Measurements from ENCODE around the gene TRIM50. TPM values are rescaled to one million over a fixed set of nuclear protein-coding genes. Genes with fewer than 3 reads are reported as not detected.

TRIM50 gene
- total and polyA plus RNA-seq, 3 experiments from 2014 or later = not detected

- peak overlapping the region in 1 of 8 donors; percentile 40 for H3K27ac Mint-ChIP-seq
- no peaks in the 10 kb centered on the region for H3K4me1 Mint-ChIP-seq
- Histone ChIP-seq H3K9me3 (ENCODE audit: low read length) (no peaks in the 10 kb centered on the region), H3K4me3 (ENCODE audit: low read length) (no peak overlapping the region), H3K4me1 (ENCODE audit: insufficient read depth, low read length) (no peaks in the 10 kb centered on the region), H3K27ac (ENCODE audit: low read depth, low read length) (no peak overlapping the region), H3K27me3 (ENCODE audit: insufficient read depth, low read length, poor library complexity, severe bottlenecking) (no peaks in the 10 kb centered on the region), H3K36me3 (ENCODE audit: insufficient read depth, low read length) (no peaks in the 10 kb centered on the region)
- H3K4me3 Mint-ChIP-seq = no peak overlapping the region
- no peaks in the 10 kb centered on the region for H3K9me3 Mint-ChIP-seq
- POLR2A ChIA-PET = no interaction called here
- DNase-seq = no peak
- no peaks in the 10 kb centered on the region for H3K36me3 Mint-ChIP-seq
- CTCF ChIA-PET = no interaction called here
- H3K27me3 Mint-ChIP-seq = peaks cover 4 to 5% of the 10 kb centered on the region in 2 donors
Measured at GRCh38 chr7:73354196-73354595, 26.3 kb upstream of the TRIM50 start.

- Histone ChIP-seq H3K9me3 (ENCODE audit: low read length) (no peaks in the 10 kb centered on the region), H3K27me3 (ENCODE audit: insufficient read depth, low read length, poor library complexity, severe bottlenecking) (no peaks in the 10 kb centered on the region), H3K4me3 (ENCODE audit: low read length) (no peak overlapping the region), H3K4me1 (ENCODE audit: insufficient read depth, low read length) (no peaks in the 10 kb centered on the region), H3K27ac (ENCODE audit: low read depth, low read length) (no peak overlapping the region), H3K36me3 (ENCODE audit: insufficient read depth, low read length) (no peaks in the 10 kb centered on the region)
- H3K4me3 Mint-ChIP-seq = no peak overlapping the region
- no peaks in the 10 kb centered on the region for H3K4me1 Mint-ChIP-seq
- DNase-seq = no peak
- H3K9me3 Mint-ChIP-seq = no peaks in the 10 kb centered on the region
- no peaks in the 10 kb centered on the region for H3K36me3 Mint-ChIP-seq
- peak overlapping the region in 1 of 8 donors; percentile 51 for H3K27ac Mint-ChIP-seq
- H3K27me3 Mint-ChIP-seq = peaks cover 3% of the 10 kb centered on the region in 2 donors
- CTCF ChIA-PET = no interaction called here
- POLR2A ChIA-PET = no interaction called here
Measured at GRCh38 chr7:73353243-73353642, 25.4 kb upstream of the TRIM50 start.

- no peaks in the 10 kb centered on the region for H3K9me3 ChIP-seq (ENCODE audit: low read length)
- H3K4me1 ChIP-seq (ENCODE audit: insufficient read depth, low read length) = no peaks in the 10 kb centered on the region
- ChIA-PET CTCF (no interaction called here), POLR2A (no interaction called here)
- H3K27ac ChIP-seq (ENCODE audit: low read depth, low read length) = no peak overlapping the region
- Mint-ChIP-seq H3K4me1 (no peaks in the 10 kb centered on the region), H3K36me3 (no peaks in the 10 kb centered on the region), H3K27ac (peak overlapping the region in 1 of 8 donors; percentile 51), H3K9me3 (no peaks in the 10 kb centered on the region), H3K27me3 (peaks cover 0 to 3% of the 10 kb centered on the region in 2 donors), H3K4me3 (no peak overlapping the region)
- H3K27me3 ChIP-seq (ENCODE audit: insufficient read depth, low read length, poor library complexity, severe bottlenecking) = no peaks in the 10 kb centered on the region
- H3K4me3 ChIP-seq (ENCODE audit: low read length) = no peak overlapping the region
- DNase-seq = no peak
- H3K36me3 ChIP-seq (ENCODE audit: insufficient read depth, low read length) = no peaks in the 10 kb centered on the region
Measured at GRCh38 chr7:73352784-73353183, 24.9 kb upstream of the TRIM50 start.

GRCh38 chr7:73351447-73352167, 23.7 kb upstream of the TRIM50 start:
- CTCF ChIA-PET = no interaction called here

GRCh38 chr7:73350306-73351068, 22.6 kb upstream of the TRIM50 start:
- Histone ChIP-seq H3K4me3 (ENCODE audit: low read length) (no peak overlapping the region), H3K9me3 (ENCODE audit: low read length) (no peaks in the 10 kb centered on the region), H3K27me3 (ENCODE audit: insufficient read depth, low read length, poor library complexity, severe bottlenecking) (no peaks in the 10 kb centered on the region), H3K36me3 (ENCODE audit: insufficient read depth, low read length) (no peaks in the 10 kb centered on the region), H3K4me1 (ENCODE audit: insufficient read depth, low read length) (no peaks in the 10 kb centered on the region), H3K27ac (ENCODE audit: low read depth, low read length) (no peak overlapping the region)
- Mint-ChIP-seq H3K27ac (no peak overlapping the region), H3K4me1 (no peaks in the 10 kb centered on the region), H3K27me3 (peaks cover 0 to 4% of the 10 kb centered on the region in 2 donors), H3K9me3 (no peaks in the 10 kb centered on the region), H3K36me3 (no peaks in the 10 kb centered on the region), H3K4me3 (no peak overlapping the region)
- POLR2A ChIA-PET = no interaction called here
- no peak for DNase-seq
- CTCF ChIA-PET = no interaction called here

More at GRCh38 chr7:73351447-73352167, 23.7 kb upstream of the TRIM50 start:
- no peaks in the 10 kb centered on the region for H3K36me3 Mint-ChIP-seq
- H3K4me3 Mint-ChIP-seq = no peak overlapping the region
- Histone ChIP-seq H3K9me3 (ENCODE audit: low read length) (no peaks in the 10 kb centered on the region), H3K4me1 (ENCODE audit: insufficient read depth, low read length) (no peaks in the 10 kb centered on the region), H3K36me3 (ENCODE audit: insufficient read depth, low read length) (no peaks in the 10 kb centered on the region), H3K27ac (ENCODE audit: low read depth, low read length) (no peak overlapping the region), H3K27me3 (ENCODE audit: insufficient read depth, low read length, poor library complexity, severe bottlenecking) (no peaks in the 10 kb centered on the region), H3K4me3 (ENCODE audit: low read length) (no peak overlapping the region)
- peaks cover under 1 to 3% of the 10 kb centered on the region in 2 donors for H3K27me3 Mint-ChIP-seq
- no peaks in the 10 kb centered on the region for H3K9me3 Mint-ChIP-seq
- POLR2A ChIA-PET = no interaction called here
- H3K4me1 Mint-ChIP-seq = no peaks in the 10 kb centered on the region
- DNase-seq = no peak
- no peak overlapping the region for H3K27ac Mint-ChIP-seq

GRCh38 chr7:73349763-73350162, 21.9 kb upstream of the TRIM50 start:
- H3K27me3 ChIP-seq (ENCODE audit: insufficient read depth, low read length, poor library complexity, severe bottlenecking) = no peaks in the 10 kb centered on the region
- H3K27me3 Mint-ChIP-seq = peaks cover 0 to 6% of the 10 kb centered on the region in 2 donors
- H3K27ac ChIP-seq (ENCODE audit: low read depth, low read length) = no peak overlapping the region
- no peaks in the 10 kb centered on the region for H3K36me3 ChIP-seq (ENCODE audit: insufficient read depth, low read length)
- H3K9me3 ChIP-seq (ENCODE audit: low read length) = no peaks in the 10 kb centered on the region
- no peak overlapping the region for H3K4me3 Mint-ChIP-seq
- ChIA-PET CTCF (no interaction called here), POLR2A (no interaction called here)
- H3K4me3 ChIP-seq (ENCODE audit: low read length) = no peak overlapping the region
- no peaks in the 10 kb centered on the region for H3K4me1 Mint-ChIP-seq
- DNase-seq = no peak
- H3K27ac Mint-ChIP-seq = no peak overlapping the region
- no peaks in the 10 kb centered on the region for H3K9me3 Mint-ChIP-seq
- H3K4me1 ChIP-seq (ENCODE audit: insufficient read depth, low read length) = no peaks in the 10 kb centered on the region
- H3K36me3 Mint-ChIP-seq = no peaks in the 10 kb centered on the region

GRCh38 chr7:73345951-73346350, 18.1 kb upstream of the TRIM50 start:
- no peak overlapping the region for H3K4me3 ChIP-seq (ENCODE audit: low read length)
- H3K27me3 Mint-ChIP-seq = peaks cover 14 to 22% of the 10 kb centered on the region in 2 donors
- no peaks in the 10 kb centered on the region for H3K4me1 ChIP-seq (ENCODE audit: insufficient read depth, low read length)
- H3K9me3 Mint-ChIP-seq = no peaks in the 10 kb centered on the region
- H3K27ac ChIP-seq (ENCODE audit: low read depth, low read length) = no peak overlapping the region
- no peaks in the 10 kb centered on the region for H3K27me3 ChIP-seq (ENCODE audit: insufficient read depth, low read length, poor library complexity, severe bottlenecking)
- no peaks in the 10 kb centered on the region for H3K4me1 Mint-ChIP-seq
- H3K36me3 ChIP-seq (ENCODE audit: insufficient read depth, low read length) = no peaks in the 10 kb centered on the region
- no peaks in the 10 kb centered on the region for H3K9me3 ChIP-seq (ENCODE audit: low read length)
- H3K4me3 Mint-ChIP-seq = no peak overlapping the region
- POLR2A ChIA-PET = no interaction called here
- no peak for DNase-seq
- CTCF ChIA-PET = no interaction called here
- peaks cover 0 to 1% (median 0%) of the 10 kb centered on the region in 3 donors for H3K36me3 Mint-ChIP-seq
- no peak overlapping the region for H3K27ac Mint-ChIP-seq

GRCh38 chr7:73345538-73345937, 17.7 kb upstream of the TRIM50 start:
- Histone ChIP-seq H3K36me3 (ENCODE audit: insufficient read depth, low read length) (no peaks in the 10 kb centered on the region), H3K4me1 (ENCODE audit: insufficient read depth, low read length) (no peaks in the 10 kb centered on the region), H3K27ac (ENCODE audit: low read depth, low read length) (no peak overlapping the region), H3K4me3 (ENCODE audit: low read length) (no peak overlapping the region), H3K27me3 (ENCODE audit: insufficient read depth, low read length, poor library complexity, severe bottlenecking) (no peaks in the 10 kb centered on the region), H3K9me3 (ENCODE audit: low read length) (no peaks in the 10 kb centered on the region)
- Mint-ChIP-seq H3K27ac (no peak overlapping the region), H3K9me3 (no peaks in the 10 kb centered on the region), H3K27me3 (peaks cover 14 to 22% of the 10 kb centered on the region in 2 donors), H3K36me3 (peaks cover 0 to 1% (median 0%) of the 10 kb centered on the region in 3 donors), H3K4me1 (no peaks in the 10 kb centered on the region), H3K4me3 (no peak overlapping the region)
- ChIA-PET CTCF (no interaction called here), POLR2A (no interaction called here)
- no peak for DNase-seq

Measured in CD8-positive, alpha-beta memory T cell (primary cell).